Lung (tissue), 12 donors: ENCODE measurements around the gene RUBCN. TPM values are rescaled to one million over a fixed set of nuclear protein-coding genes. Genes with fewer than 3 reads are reported as not detected.

Experiments used
- ATAC-seq: fragments of 200-7000 bp; cut with Tn5 transposase; one replicate; pipeline ENCODE4 v1.9.1; 2020; ENCODE audit warnings: moderate number of reproducible peaks; ENCODE audit not compliant: insufficient read depth, low FRiP score
- DNase-seq, 3 donors: peaks; one replicate each; pipeline ENCODE4 v3.0.0-alpha.2; 2013 to 2017
- H3K27ac ChIP-seq, 2 donors: one replicate each; pipeline ENCODE4 v1.5.1; 2013; ENCODE audit warnings: mild to moderate bottlenecking in 2 of 2, moderate library complexity in 2 of 2, control low read depth in 1 of 2, inconsistent platforms in 1 of 2, low read depth in 1 of 2, low read length in 1 of 2
- H3K27me3 ChIP-seq, 3 donors: one replicate each; pipeline ENCODE4 v1.5.1; 2013; ENCODE audit warnings: low read length in 2 of 3; ENCODE audit not compliant: control insufficient read depth in 3 of 3, insufficient read depth in 3 of 3
- H3K36me3 ChIP-seq, 4 donors: one replicate each; pipeline ENCODE4 v1.5.1; 2013; ENCODE audit warnings: low read length in 4 of 4, mild to moderate bottlenecking in 1 of 4, moderate library complexity in 1 of 4; ENCODE audit not compliant: control insufficient read depth in 4 of 4, insufficient read depth in 4 of 4
- H3K4me1 ChIP-seq, 5 donors: one replicate each; pipeline ENCODE4 v1.5.1; 2013; ENCODE audit warnings: low read length in 5 of 5, mild to moderate bottlenecking in 2 of 5, moderate library complexity in 1 of 5; ENCODE audit not compliant: control insufficient read depth in 5 of 5, insufficient read depth in 5 of 5
- H3K4me3 ChIP-seq: one replicate; pipeline ENCODE4 v1.5.1; 2013; ENCODE audit warnings: mild to moderate bottlenecking, control low read depth, moderate library complexity
- H3K9ac ChIP-seq, 2 donors: one replicate each; pipeline ENCODE4 v1.5.1; 2013; ENCODE audit warnings: low read length in 2 of 2, control low read depth in 1 of 2; ENCODE audit not compliant: insufficient read depth in 1 of 2
- H3K9me3 ChIP-seq, 4 donors: one replicate each; pipeline ENCODE4 v1.5.1; 2013; ENCODE audit warnings: low read length in 3 of 4, mild to moderate bottlenecking in 1 of 4, moderate library complexity in 1 of 4; ENCODE audit not compliant: control insufficient read depth in 4 of 4, insufficient read depth in 3 of 4
- WGBS, 2 donors: extraction: QIAGEN DNeasy Blood & Tissue Kit; methylation state at CpG; one replicate each; pipeline ENCODE4 v1.1.7; 2013; 5-methylcytosine and 5-hydroxymethylcytosine counted together
- polyA plus RNA-seq, 2 donors: library from polyadenylated mRNA; stranded (reverse); fragments of 200-250 nt; gene quantifications; one replicate each; pipeline ENCODE4 v1.2.1, GENCODE V29; 2013
- total RNA-seq, 2 donors: library from RNA; depleted of rRNA in 1 of 2; stranded (reverse); fragments of >200 nt in 1 of 2; gene quantifications; one replicate each; pipeline ENCODE4 v1.2.1, GENCODE V29; 2014 to 2021
- TF ChIP-seq, protein P1 (sequence below): IDR thresholded peaks from 2 replicates; pipeline ENCODE4 v1.5.1; 2012; ENCODE audit warnings: mild to moderate bottlenecking; ENCODE audit errors: control extremely low read depth, extremely low read depth
- donor health status: control.
- donor health status: control.
- donor health status: Bipolar disorder and iron deficiency.
- donor health status: healthy.
- donor health status: DM: yes; HTN: yes; CAD: no.

RUBCN gene
- total and polyA plus RNA-seq, 4 donors: 11.9 to 34.1 (median 16.3) TPM

DNA sequence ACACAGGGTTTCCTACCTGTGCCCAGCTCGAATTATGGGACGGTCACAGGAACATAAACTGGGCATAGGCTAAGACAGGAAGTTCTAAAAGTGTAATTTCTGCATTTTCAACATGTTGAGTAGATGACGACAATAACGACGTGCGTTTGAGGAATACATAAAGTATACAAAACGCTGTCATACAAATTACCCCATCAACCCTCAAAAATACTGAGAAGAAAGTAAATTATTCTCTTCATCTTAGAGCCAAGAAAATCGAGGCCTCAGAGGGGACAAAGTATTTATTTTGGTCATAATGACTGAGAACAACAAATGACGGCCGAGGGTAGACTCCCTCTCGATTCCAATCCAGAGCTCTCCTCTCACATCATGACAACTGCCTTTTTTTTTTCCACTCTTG is 60.8 kb downstream of the RUBCN start:
- no peaks in the 10 kb centered on the region for H3K27me3 ChIP-seq
- H3K27ac ChIP-seq: no peak overlapping the region
- no peak overlapping the region for H3K9ac ChIP-seq
- peaks cover 0 to 18% (median 0%) of the 10 kb centered on the region in 5 donors for H3K4me1 ChIP-seq
- 74 to 86% methylated on average over 11 of the region's 11 CpGs for WGBS, 2 donors
- peaks cover 5 to 44% (median 17%) of the 10 kb centered on the region in 4 donors for H3K36me3 ChIP-seq
- no peaks in the 10 kb centered on the region for H3K9me3 ChIP-seq
- peak in 2 of 3 donors; percentile 71 to 73 for DNase-seq
- TF ChIP-seq, protein P1, sequence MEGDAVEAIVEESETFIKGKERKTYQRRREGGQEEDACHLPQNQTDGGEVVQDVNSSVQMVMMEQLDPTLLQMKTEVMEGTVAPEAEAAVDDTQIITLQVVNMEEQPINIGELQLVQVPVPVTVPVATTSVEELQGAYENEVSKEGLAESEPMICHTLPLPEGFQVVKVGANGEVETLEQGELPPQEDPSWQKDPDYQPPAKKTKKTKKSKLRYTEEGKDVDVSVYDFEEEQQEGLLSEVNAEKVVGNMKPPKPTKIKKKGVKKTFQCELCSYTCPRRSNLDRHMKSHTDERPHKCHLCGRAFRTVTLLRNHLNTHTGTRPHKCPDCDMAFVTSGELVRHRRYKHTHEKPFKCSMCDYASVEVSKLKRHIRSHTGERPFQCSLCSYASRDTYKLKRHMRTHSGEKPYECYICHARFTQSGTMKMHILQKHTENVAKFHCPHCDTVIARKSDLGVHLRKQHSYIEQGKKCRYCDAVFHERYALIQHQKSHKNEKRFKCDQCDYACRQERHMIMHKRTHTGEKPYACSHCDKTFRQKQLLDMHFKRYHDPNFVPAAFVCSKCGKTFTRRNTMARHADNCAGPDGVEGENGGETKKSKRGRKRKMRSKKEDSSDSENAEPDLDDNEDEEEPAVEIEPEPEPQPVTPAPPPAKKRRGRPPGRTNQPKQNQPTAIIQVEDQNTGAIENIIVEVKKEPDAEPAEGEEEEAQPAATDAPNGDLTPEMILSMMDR: no peak
- H3K4me3 ChIP-seq: no peak overlapping the region
- no peak for ATAC-seq

DNA sequence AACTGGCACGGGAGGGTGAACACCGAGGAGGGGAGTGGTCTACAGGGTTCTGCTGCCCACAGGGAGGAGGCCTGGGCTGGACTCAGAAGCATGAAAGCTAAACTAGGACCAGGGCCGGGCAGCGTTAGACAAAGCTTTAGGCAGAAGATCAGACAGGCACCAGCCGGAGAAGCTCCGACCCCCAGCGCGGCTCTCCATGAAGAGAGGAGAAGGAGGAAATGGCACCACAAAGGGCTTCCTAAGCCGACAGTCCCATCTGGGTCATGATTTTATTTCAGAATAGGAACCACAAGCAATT is 61.2 kb downstream of the RUBCN start:
- H3K27me3 ChIP-seq: no peaks in the 10 kb centered on the region
- no peak overlapping the region for H3K27ac ChIP-seq
- 95% methylated on average over 9 of the region's 9 CpGs for WGBS, 2 donors
- peaks cover 4 to 40% (median 14%) of the 10 kb centered on the region in 4 donors for H3K36me3 ChIP-seq
- no peaks in the 10 kb centered on the region for H3K9me3 ChIP-seq
- no peak overlapping the region for H3K9ac ChIP-seq
- DNase-seq: no peak
- peaks cover 0 to 18% (median 0%) of the 10 kb centered on the region in 5 donors for H3K4me1 ChIP-seq
- TF ChIP-seq, protein P1: no peak
- H3K4me3 ChIP-seq: no peak overlapping the region
- ATAC-seq: no peak

DNA sequence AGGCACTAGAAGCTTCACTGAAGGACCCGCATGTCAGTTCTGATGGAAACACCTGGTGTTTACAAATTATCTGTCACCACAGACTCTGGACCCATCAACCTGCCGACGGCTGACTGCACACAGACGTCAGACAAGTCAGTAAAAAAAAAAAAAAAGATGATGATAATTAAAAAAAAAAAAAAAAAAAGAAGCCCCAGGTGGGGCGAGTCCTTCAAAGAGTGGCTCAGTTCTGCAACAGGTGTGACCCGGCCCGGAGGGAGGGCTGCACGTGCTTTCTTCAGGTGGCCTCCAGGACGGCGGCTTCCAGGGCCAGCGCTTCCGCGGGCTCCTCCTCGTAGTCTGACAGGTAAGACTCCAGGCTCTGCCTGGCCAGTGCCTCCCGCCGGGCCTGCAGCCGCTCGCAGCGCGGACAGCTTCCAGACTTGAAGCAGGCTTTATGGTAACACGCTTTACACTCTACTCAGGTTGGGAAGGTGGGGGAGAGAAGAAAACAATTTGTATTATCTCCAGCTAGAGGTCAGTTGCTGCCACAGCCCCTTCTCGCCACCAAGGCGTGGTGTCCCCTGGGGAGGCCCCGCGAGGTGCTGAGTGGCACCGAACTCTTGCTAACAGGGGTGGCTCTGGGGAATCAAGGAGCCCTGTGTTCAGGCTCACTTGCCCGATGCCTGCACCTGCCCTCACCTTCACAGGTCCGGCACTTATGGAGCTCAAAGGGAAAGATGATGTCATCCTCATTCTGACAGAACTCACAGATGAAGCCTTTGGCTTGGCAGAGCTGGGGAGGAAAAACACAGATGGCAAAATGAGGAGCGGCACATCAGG is 61.8 kb downstream of the RUBCN start:
- H3K4me3 ChIP-seq: no peak overlapping the region
- H3K27ac ChIP-seq: no peak overlapping the region
- no peaks in the 10 kb centered on the region for H3K9me3 ChIP-seq
- TF ChIP-seq, protein P1: no peak
- WGBS, 2 donors: 94 to 95% methylated on average over 29 of the region's 29 CpGs
- peaks cover 4 to 39% (median 14%) of the 10 kb centered on the region in 4 donors for H3K36me3 ChIP-seq
- no peaks in the 10 kb centered on the region for H3K27me3 ChIP-seq
- peaks cover 0 to 18% (median 0%) of the 10 kb centered on the region in 5 donors for H3K4me1 ChIP-seq
- no peak overlapping the region for H3K9ac ChIP-seq
- ATAC-seq (no peak), DNase-seq (no peak)
